HG02970 (cell line): ENCODE measurements around the gene CD248.
"Not testable (repeated sequence)": the region's sequence is repeated elsewhere in the genome, so short reads cannot be mapped to it uniquely, and the experiment has no call there.

Experiments used
- ATAC-seq: cut with Tn5 transposase; IDR thresholded peaks from one replicate; pipeline ENCODE4 v1.9.1; 2021; ENCODE audit warnings: mild to moderate bottlenecking, moderate library complexity, moderate number of reproducible peaks; ENCODE audit not compliant: unreplicated experiment, low FRiP score

CD248 gene

DNA sequence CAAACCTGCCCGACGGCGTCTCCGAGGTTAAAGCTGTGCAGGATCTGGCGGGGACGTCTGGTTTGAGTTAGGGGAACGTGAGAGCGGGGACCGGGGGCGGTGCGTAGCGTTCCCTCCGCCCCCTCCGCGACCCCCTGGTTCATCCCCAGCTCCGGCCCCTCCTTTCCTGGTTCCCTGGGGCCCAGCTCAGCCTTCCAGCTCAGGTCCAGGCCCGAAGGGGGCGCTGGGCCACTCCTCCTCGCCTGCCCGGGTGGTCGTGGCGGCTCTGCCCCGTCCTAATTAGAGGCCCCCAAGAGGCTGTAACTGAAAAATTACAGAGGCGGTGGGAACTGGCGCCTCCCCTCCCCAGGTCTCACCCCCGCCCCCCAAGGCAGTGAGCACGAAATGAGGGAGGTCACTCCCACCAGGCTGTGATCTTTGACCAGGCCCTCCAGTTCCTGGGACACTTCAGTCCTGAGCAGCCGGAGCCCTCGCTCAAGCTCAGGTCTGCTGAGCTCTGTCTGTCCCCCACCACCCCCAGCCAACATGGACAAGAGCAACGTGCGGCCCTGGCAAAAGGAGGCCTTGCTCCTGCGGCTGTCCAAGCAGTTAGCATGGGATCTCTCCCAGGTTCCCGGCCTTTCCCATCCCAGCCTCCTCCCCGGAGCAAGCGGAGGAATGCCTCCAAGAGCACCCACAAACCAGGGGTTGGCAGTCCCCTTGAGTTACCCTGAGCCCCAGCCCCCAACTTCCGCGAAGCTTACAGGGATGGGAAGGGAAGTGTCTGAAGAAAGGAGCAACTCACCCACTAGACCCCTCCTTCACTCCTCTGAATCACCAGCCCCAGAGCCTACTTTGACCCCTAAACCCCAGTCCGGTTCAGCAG is 3.3 kb downstream of the CD248 start:
- ATAC-seq = no peak

DNA sequence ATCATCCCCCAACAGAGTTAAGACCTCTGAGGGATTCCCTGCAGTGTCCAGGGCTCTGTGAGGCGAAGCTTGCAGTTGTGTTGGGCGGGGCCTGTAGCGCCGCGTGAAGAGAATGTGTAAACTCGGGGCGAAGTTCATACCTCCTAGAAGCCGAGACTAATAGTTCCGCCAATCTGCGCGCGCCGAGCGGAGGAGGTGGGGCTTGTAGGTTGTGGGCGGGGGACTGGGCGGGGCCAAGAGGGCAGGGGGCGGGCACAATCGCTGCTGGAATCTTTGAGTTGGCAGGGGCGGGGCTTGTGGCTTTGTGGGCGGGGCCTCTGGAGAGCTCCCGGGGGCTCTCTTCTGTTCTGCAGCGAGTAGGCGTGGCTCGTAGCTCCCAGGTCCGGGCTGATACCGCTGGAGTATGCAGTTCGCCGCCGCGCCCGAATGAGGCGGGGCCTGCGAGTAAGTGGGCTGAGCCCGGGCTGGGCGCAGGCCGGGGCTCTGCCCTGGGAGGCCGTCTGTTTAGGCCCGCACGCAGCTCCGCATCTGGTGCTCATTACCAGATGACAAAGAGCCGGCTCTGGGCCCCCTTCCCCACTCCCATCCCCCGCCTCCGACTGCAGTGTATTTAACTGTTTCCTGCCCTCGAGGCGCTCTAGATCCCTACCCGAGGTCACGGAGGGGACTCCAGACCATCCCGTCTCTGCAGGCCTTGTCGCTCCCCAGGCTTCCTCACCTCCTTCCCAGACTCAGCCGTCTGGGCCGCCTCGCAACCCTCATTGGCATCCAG is 4.1 kb downstream of the CD248 start:
- peak; percentile 67 for ATAC-seq

DNA sequence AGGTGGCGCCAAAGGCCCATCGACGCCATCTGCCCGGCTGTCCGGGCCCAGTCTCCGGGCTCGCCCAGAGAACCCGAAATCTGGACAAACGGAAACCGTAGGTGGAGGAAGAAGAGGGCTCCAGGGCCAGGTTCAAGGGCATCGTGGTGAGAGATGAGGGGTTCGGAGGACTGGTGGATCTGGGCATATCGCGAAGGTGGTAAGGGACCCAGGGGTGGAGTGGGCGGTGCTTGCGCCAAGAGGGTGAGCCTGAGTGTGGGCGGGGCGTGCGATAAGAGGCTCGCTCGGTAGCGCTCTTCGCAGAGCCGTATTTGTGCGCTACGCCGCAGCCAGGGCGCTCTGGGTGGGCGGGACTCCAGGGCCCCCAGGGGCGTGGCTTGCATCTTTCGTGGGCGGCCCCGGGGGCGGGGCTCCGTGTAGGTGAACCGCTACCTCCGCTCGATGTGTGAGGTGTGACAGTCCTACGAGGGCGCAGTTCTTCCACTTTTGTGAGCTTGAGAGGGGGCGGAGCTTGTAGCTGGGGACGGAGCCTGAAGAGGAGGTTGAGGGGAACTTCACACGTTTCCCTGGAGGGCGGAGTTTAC is 4.8 kb downstream of the CD248 start:
- ATAC-seq = peak; percentile 69

DNA sequence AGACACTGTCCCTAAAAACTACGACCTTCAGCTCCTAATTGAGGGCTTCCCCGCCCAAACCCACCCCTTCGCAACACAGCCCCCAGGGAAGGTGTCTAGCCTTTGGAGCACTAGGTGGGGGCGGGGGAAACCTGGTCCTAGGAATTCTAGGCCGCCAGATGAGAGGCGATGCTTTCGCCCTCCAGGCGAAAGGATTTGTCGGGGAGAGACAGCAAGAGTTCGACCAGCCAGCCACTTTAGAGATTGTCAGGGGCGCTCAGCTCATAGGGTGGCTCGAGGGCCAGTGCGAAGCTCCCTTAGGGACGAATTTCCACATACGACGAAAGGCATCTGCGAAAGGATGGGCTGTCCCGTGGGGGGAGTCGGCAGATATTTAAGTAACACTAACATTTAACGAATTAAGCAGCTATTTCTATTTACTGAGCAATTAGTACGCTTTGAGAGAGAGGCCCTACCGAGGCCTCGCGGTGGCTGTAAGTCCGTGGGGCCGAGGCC is 5.3 kb downstream of the CD248 start:
- ATAC-seq = no peak

DNA sequence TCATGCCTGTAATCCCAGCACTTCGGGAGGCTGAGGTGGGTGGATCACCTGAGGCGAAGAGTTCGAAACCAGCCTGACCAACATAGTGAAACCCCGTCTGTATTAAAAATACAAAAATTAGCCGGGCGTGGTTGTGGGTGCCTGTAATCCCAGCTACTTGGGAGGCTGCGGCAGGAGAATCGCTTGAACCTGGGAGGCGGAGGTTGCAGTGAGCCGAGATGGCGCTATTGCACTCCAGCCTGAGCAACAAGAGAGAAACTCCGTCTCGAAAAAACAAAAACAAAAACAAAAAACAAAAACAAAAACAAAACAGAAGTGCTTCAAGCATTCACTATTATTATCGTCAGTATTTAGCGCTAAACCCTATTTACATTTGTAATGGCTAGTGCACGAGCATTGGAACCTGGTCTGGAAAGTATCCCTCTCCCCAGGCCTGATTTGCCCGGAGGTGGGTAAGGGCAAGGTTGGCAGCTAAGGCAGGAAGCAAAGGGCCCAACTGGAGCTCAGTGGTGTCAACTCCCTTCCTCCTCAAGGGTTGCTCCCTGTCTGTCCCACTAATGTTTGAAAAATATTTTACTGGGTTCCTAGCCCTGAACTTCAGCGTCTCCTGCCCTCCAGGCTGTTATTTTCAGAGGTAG is 5.9 kb downstream of the CD248 start:
- not testable (repeated sequence) for ATAC-seq

DNA sequence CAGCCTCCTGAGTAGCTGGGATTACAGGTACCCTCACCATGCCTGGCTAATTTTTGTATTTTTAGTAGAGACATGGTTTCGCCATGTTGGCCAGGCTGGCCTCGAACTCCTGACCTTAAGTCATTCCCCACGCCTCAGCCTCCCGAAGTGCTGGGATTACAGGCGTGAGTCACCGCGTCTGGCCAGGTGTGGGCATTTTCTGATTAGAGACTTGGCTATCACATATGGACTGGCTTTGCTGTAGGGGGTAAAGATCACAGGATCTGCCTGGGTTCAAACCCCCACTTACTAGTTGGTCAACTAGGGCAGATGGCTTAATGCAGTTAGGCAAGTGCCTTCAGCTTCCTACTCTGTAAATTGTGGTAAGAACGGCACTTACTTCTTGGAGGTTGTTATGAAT is 6.5 kb downstream of the CD248 start:
- no peak for ATAC-seq

DNA sequence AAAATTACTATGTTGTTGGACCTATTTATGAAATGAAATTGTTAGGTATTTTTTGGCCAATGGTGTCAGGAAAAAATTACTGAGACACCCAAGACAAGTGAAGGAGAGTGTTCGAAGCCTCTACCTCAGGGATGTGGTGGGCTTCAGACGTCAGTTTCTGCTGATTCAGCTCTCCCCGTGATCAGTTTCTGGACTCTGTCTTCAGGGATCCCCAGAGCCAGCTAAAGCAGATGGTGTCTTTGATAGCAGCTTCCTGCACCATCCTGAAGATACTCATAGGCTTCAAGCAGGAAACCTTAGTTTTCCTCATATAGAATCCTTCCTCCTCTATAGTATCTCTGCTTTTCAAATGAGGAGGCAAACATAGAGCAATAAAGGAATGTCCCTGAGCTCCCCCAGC is 7.4 kb downstream of the CD248 start:
- ATAC-seq = no peak

DNA sequence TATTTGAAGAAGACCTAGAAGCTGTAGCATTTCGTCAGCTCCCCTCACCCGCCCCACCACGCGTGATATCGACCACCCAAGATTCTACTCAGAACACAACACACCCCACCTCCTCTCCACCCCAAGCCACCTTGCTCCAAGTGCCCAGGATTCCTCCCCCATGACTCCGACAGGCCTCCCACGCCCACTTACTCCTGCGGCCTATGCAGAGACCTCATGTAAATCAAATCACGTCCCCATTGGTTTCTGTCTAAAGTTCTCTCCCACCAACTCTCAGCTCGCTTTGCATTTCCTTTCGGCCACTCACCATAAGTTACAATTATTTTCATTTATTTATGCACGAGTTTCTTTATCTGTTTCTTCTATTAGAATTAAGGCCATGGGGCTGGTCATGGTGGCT is 14.2 kb downstream of the CD248 start:
- no peak for ATAC-seq

DNA sequence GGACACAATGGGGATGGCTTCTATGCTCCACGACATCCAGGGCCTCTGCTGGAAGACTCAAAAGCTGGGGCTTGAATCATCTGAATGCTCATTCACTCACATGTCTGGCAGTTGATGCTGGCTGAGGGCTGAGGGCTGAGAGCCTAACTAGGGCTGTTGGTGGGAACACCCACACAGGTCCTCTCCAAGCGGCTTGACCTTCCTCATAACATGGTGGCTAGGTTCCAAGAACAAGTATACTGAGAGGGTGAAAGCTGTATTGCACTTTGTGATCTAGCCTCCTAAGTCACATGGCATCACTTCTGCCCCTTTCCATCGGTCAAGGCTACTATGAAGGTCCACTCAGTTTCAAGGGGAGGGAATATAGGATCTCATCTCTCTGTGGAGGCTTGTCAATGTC is 17.7 kb downstream of the CD248 start:
- ATAC-seq = no peak

DNA sequence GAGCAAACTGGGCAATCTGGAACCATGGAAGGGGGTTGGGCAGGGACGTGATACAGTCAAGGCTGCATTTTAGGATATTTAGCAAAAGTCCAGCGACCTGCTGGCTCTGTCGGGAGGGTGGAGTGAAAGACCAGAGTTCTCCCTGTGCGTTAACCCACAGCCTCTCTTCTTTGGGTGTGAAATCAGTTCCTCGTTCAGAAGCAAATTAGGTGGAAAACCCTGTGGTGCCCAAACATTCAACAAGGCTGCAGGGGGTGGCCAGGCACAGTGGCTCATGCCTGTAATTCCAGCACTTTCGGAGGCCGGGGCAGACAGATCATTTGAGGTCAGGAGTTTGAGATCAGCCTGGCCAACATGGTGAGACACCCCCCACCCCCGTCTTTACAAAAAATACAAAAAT is 19.2 kb downstream of the CD248 start:
- no peak for ATAC-seq

DNA sequence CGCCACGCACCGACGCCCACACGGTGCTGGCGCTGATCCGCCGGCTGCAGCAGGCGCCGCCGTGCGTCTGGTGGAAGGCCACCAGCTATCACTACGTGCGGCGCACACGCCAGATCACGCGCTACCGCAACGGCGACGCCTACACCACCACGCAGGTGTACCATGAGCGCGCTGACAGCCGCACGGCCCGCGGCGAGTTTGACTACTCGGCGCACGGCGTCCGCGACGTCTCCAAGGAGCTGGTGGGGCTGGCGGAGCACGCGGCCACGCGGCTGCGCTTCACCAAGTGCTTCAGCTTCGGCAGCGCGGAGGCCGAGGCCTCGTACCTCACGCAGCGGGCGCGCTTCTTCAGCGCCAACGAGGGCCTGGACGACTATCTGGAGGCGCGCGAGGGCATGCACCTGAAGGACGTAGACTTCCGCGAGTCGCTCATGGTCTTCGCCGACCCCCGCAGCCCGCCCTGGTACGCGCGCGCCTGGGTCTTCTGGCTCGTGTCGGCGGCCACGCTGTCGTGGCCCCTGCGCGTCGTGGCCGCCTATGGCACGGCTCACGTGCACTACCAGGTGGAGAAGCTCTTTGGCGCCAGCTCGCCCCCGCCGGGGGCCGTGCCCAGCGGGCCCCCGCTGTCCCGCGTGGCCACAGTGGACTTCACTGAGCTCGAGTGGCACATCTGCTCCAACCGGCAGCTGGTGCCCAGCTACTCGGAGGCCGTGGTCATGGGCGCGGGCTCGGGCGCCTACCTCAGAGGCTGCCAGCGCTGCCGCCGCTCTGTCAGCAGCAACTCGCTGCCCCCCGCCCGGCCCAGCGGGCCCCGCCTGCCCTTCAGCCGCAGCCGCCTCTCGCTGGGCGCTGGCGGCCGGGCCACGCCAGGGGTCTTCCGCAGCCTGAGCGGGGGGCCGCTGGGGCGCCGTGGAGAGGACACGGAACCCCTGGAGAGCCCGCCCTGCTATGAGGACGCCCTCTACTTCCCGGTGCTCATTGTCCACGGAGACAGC is 21.9 kb downstream of the CD248 start:
- ATAC-seq = no peak

DNA sequence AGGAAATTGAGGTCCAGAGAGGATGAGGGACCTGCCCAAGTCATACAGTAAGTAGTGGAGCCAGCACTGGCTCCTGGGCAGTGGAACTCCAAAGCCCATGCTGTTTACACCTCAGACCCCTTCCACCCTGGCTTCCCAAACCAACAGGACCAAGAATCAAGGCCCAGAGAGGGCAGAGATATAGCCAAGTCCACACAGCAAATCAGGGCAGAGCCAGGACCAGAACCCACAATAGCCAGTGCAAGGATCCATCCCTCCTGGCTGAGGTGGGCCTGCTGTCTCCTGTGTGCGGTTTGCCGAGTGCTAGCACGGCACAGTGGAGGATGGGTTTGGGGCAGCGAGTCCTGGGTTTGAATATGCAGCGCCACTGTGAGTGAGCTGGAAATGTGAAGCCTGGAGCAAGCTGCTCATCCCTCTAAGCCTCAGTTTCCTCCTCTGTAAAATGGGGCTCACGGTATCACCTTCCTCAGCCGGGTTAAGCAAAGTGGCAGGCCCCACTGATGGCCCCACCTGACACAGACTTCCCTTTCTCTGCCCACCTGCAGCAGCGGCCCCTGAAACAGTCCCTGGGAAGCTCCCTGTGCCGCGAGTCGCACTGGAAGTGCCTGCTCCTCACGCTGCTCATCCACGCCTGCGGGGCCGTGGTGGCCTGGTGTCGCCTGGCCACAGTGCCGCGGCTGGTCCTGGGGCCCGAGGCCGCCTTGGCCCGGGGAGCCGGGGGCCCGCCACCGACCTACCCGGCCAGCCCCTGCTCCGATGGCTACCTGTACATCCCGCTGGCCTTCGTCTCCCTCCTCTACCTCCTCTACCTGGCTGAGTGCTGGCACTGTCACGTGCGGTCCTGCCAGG is 22.8 kb downstream of the CD248 start:
- ATAC-seq = no peak

DNA sequence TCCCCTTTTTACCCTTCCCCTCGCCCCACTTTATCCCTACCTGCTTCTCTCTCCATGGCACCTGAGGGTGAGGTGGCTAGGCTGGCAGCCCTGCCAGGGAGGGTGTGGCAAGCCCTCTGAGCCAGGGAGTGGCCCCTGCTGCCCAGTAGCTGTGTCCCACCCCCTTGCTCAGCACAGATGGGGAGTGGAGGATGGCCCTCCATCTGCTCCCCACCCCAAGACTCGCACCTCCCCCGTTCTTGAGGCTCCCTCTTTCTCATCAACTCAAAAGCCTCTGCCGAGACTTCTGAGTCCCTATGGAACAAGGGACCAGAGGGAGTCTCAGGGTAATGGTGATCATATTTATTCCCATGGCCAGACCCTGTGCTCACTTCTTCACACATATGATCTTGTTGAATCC is 23.5 kb downstream of the CD248 start:
- no peak for ATAC-seq

DNA sequence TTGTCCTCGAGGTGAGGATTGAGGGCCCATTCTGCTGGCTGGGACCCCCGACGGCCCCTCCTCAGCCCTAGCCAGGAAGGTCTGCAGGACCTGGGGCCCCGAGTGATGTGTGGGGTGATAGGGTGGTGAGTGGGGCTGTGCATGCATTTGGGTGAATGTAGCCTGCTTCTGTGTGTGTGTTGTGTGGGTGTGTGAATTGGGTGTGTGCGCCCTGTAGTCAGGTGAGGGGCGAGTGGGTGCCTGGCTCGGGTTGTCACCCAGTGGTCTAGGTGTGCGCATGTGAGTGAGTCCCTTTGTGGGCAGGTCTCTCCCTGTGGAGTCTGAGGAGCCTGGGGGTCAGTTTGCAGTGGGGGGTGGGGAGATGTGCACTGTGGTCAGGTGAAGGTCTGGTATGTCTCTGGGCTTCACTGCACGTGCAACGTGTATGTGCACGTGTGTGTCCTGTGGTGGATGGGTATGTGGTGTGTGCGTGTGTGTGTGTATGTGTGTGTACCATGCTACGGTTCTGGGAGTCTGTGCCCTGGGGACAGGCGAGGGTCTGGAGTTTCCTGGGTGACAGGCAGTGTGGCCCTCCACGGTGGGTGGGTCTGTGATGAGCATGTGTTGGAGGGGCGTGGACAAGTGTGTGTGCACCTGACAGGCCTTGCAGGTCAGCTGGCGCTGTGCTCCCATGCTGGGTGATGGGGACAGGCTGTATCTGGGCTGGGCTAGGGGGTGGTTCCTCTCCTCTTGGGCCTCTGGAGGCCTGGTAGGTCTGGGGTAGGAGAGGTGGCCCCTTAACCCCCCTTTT is 24.1 kb downstream of the CD248 start:
- ATAC-seq = no peak

DNA sequence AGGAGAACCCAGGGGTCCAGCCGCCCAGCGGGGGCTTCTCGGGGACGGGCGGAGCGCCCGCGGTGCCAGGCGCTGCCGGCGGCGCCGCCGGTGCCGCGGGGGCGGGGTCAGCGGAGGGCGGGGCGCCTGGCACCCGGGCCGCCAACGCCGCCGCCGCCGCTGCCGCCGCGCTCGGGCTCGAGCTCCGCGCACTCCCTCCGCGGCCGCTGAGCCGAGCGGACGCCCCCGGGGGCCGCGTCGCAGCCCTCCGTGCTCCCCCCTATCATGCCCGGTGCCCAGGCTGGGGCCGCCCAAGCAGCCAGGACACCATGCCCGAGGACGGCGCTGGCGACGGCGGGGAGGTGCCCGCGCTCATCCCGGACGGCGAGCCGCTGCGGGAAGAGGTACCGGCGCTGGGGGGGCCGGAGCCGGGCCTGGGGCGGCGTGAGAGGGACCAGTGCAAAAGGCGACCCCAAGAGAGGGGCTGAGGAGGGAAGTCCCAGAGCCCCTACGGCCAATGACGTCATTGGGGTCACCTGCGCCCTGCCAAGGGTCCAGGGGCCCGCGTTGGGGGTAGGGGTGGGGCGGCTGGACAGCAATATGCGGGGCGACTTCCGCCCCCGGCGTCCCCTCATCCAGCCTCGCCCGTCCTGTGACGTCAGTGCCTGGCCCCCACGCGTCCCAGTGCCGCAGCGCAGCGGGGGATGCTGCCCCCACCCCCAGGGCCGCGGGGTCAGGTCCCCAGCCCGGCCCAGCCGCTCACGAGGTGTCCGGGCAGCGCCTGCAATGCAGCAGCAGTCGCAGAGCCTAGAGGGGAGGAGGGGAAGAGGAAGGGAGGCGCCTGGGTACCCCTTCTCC is 24.9 kb downstream of the CD248 start, which contains the start of gene TMEM151A:
TSS of gene TMEM151A (plus strand) at position 189 of the 837 bp plus-strand sequence. CDS start at position 309, 120 bp downstream.
- no peak for ATAC-seq

DNA sequence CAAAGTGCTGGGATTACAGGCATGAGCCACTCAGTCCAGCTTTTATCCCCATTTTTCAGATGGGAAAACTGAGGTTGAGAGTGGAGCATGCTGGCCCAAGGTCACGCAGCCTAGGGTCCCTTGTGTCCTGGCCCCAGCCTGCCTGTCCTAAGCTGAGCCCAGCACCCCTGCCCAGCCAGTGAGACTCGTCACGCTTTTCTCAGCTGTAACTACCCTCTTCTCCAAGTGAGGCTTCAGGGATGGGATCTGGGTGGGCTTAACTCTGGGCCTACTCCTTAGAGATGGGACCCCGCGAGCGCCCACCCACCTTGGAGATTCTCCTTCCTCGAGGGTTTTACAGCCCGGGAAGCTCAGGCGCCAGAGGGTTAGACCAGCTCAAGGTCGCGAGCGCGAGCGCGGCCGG is 25.5 kb downstream of the CD248 start:
- ATAC-seq = no peak

DNA sequence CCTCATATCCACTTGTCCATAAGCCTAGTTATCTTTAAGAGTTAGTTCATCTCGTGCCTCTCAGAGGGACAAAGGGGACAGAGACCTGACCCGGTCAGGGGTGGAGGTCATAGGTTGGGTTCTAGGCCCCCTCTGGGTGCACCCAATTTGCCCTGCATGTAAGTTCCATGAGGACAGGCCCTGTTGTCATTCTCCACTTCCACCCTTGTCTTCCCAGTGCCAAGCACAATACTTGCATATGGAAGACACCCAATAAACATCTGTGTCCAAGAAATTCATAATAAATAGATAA is 26.6 kb downstream of the CD248 start:
- ATAC-seq = no peak
